B cell (primary cell): ENCODE measurements around the gene KIF3C. TPM values are rescaled to one million over a fixed set of nuclear protein-coding genes. Genes with fewer than 3 reads are reported as not detected.
"Not testable (repeated sequence)": the region's sequence is repeated elsewhere in the genome, so short reads cannot be mapped to it uniquely, and the experiment has no call there.

Source experiments
- ATAC-seq: fragments of 200-7000 bp; cut with Tn5 transposase; one replicate; pipeline ENCODE4 v1.10.0; 2021; ENCODE audit warnings: low read depth, mild to moderate bottlenecking, moderate number of reproducible peaks, moderate library complexity
- CTCF ChIA-PET: fragments of 350-600 bp; sonication (Branson Sonifier 250); formaldehyde crosslinking; loops from one replicate; lab custom pipeline; 2021; ENCODE audit warnings: antibody characterized with exemption, inconsistent platforms; lab: Charles Lee
- POLR2A ChIA-PET: fragments of 350-600 bp; sonication (Branson Sonifier 250); formaldehyde crosslinking; loops from one replicate; lab custom pipeline; 2021; ENCODE audit warnings: antibody characterized with exemption; lab: Charles Lee
- DNase-seq: peaks from one replicate; pipeline ENCODE4 v3.0.0; 2013
- H2AFZ ChIP-seq: 2 replicates; pipeline ENCODE4 v1.6.1; 2012; ENCODE audit warnings: mild to moderate bottlenecking, low read depth, low read length; ENCODE audit not compliant: insufficient read depth, poor library complexity, severe bottlenecking
- H3K27ac ChIP-seq, 2 donors: 1 replicate in 1 of 2; 2 replicates in 1 of 2; pipeline ENCODE4 v1.5.1; 2012 to 2013; ENCODE audit warnings: low read length in 2 of 2, mild to moderate bottlenecking in 2 of 2, moderate library complexity in 1 of 2
- H3K27me3 ChIP-seq, 4 experiments: fragments of 200-600 bp in 1 of 4; sonication (generic) in 1 of 4; replicated peaks in 1 of 4; 1 replicate in 2 of 4; 2 replicates in 2 of 4; pipeline versions ENCODE4 v1.6.1 to v1.7.0; 2013 to 2016; ENCODE audit warnings: low read length in 3 of 4, mild to moderate bottlenecking in 2 of 4, mixed read lengths in 1 of 4, moderate library complexity in 1 of 4; ENCODE audit not compliant: insufficient read depth in 4 of 4, control insufficient read depth in 3 of 4; ENCODE audit errors: control extremely low read depth in 1 of 4
- H3K36me3 ChIP-seq, 2 experiments: replicated peaks in 1 of 2; 1 replicate in 1 of 2; 2 replicates in 1 of 2; pipeline versions ENCODE4 v1.6.1 to v1.7.1; 2013; ENCODE audit warnings: low read length in 1 of 2; ENCODE audit not compliant: insufficient read depth in 2 of 2, control insufficient read depth in 1 of 2; ENCODE audit errors: control extremely low read depth in 1 of 2, extremely low read depth in 1 of 2
- H3K4me1 ChIP-seq, 2 donors: fragments of 200-600 bp in 1 of 2; sonication (generic) in 1 of 2; 1 replicate in 1 of 2; 2 replicates in 1 of 2; pipeline versions ENCODE4 v1.5.1 to v1.6.1; 2013 to 2017; ENCODE audit warnings: low read length in 2 of 2; ENCODE audit not compliant: control insufficient read depth in 2 of 2, insufficient read depth in 2 of 2
- H3K4me2 ChIP-seq: replicated peaks from 2 replicates; pipeline ENCODE3; 2012; ENCODE audit warnings: mild to moderate bottlenecking, low read depth, low read length; ENCODE audit not compliant: poor library complexity, severe bottlenecking
- H3K4me3 ChIP-seq, 5 experiments: fragments of 200-600 bp in 1 of 5; sonication (generic) in 1 of 5; 1 replicate in 3 of 5; 2 replicates in 2 of 5; pipeline versions ENCODE4 v1.5.1 to v1.7.0; 2011 to 2016; ENCODE audit warnings: low read length in 4 of 5, mild to moderate bottlenecking in 4 of 5, low read depth in 2 of 5, control low read depth in 1 of 5, moderate library complexity in 1 of 5; ENCODE audit not compliant: insufficient read depth in 1 of 5; ENCODE audit errors: control extremely low read depth in 1 of 5, extremely low read depth in 1 of 5
- H3K79me2 ChIP-seq: fragments of 200-600 bp; sonication (generic); one replicate; pipeline ENCODE4 v1.6.0; 2016; ENCODE audit warnings: low read length; ENCODE audit not compliant: control insufficient read depth, insufficient read depth
- H3K9ac ChIP-seq: fragments of 200-600 bp; sonication (generic); 2 replicates; pipeline ENCODE4 v1.6.1; 2017; ENCODE audit warnings: mild to moderate bottlenecking, low read length, moderate library complexity
- H3K9me3 ChIP-seq, 3 donors: one replicate each; pipeline versions ENCODE4 v1.6.1 to v1.7.1; 2013; ENCODE audit warnings: low read length in 2 of 3; ENCODE audit not compliant: control insufficient read depth in 2 of 3, insufficient read depth in 1 of 3; ENCODE audit errors: control extremely low read depth in 1 of 3
- H4K20me1 ChIP-seq: 2 replicates; pipeline ENCODE4 v1.6.0; 2012; ENCODE audit warnings: mild to moderate bottlenecking, low read length; ENCODE audit not compliant: insufficient read depth, control insufficient read depth, poor library complexity, severe bottlenecking
- H3K27ac Mint-ChIP-seq: one replicate; pipeline ENCODE4 v1.8.0; 2021; ENCODE audit warnings: mixed read lengths
- H3K27me3 Mint-ChIP-seq: one replicate; pipeline ENCODE4 v1.8.0; 2021; ENCODE audit warnings: mixed read lengths
- H3K4me1 Mint-ChIP-seq: one replicate; pipeline ENCODE4 v1.8.0; 2021; ENCODE audit warnings: mixed read lengths
- H3K4me3 Mint-ChIP-seq: one replicate; pipeline ENCODE4 v1.8.0; 2021; ENCODE audit warnings: mixed read lengths
- H3K9me3 Mint-ChIP-seq: one replicate; pipeline ENCODE4 v1.8.0; 2022; ENCODE audit warnings: mixed read lengths; ENCODE audit not compliant: insufficient read depth
- CTCF ChIP-seq: fragments of 200-600 bp; IDR thresholded peaks from one replicate; pipeline ENCODE4 v1.8.0; 2022; ENCODE audit warnings: antibody characterized with exemption, mild to moderate bottlenecking
- EZH2 ChIP-seq: IDR thresholded peaks from 2 replicates; pipeline ENCODE4 v1.6.1; 2012; ENCODE audit warnings: borderline replicate concordance, low read depth, mild to moderate bottlenecking, moderate library complexity, low read length; ENCODE audit not compliant: insufficient read depth, poor library complexity, severe bottlenecking
- WGBS: methylation state at CpG from one replicate; pipeline ENCODE4 v1.1.5; 2013; ENCODE audit warnings: missing lambda C conversion rate; ENCODE audit not compliant: insufficient coverage; 5-methylcytosine and 5-hydroxymethylcytosine counted together
- intact Hi-C: fragments of 100-400 bp; cut with micrococcal nuclease; formaldehyde crosslinking; loops from one replicate; pipeline ENCODE4 v1.10.0; 2022
- polyA minus RNA-seq: library from RNA; depleted of rRNA, polyadenylated mRNA; stranded (reverse); fragments of >200 nt; gene quantifications from 2 replicates; pipeline ENCODE4 v1.2.3, GENCODE V29; 2012
- polyA plus RNA-seq: library from polyadenylated mRNA; depleted of rRNA; stranded (reverse); fragments of >200 nt; gene quantifications from 2 replicates; pipeline ENCODE4 v1.2.3, GENCODE V29; 2012
- total RNA-seq, 2 donors: library from RNA; stranded (reverse); fragments of 120-200 nt in 1 of 2; gene quantifications; 1 replicate in 1 of 2; 2 replicates in 1 of 2; pipeline versions ENCODE4 v1.2.3 to v1.2.4, GENCODE V29; 2013 to 2022

Gene KIF3C
- total RNA-seq (4.0 and 6.9 TPM in 2 replicates), polyA plus RNA-seq (0.53 and 0.84 TPM in 2 replicates), polyA minus RNA-seq (0.77 and 1.4 TPM in 2 replicates)
- 1.2 TPM for total RNA-seq (2013)

DNA sequence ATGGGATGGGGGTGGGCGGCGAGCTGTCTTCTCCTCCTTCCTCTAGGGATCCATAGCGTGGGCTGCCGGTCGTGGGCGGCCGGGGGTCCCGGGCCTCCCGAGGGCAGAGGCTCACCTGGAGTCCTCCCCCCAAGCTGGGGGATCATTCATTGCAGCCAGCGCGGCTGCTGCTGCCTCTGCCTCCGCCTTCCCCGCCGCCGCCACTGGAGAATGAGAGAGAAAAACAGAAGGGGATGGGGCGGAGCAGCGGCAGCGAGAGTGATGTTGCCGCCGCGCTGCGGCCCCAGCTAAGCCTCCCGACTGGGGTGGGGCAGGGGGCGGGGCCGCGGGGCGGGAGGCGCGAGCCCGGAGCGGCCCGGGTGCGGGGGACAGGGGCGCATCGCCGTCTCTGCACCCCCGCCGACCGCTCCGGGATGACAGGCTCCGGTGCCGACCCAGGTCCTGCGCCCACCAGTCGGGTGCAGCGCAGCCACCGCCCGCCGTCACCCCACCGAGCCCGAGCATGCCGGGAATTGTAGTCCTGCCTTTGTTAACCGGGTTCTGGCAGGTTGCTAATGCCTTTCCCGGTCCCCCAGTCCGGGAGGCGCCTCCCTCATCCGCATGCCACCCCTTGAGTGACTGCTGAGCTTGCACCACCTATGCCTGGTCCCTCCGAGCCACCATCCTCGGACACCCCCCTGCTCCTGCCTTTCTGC, at the start of gene KIF3C:
Gene KIF3C (minus strand): TSS at position 225 of the 695 bp plus-strand sequence. CDS start 580 bp downstream, outside the sequence.
- peaks cover 0 to 3% (median 0%) of the 10 kb centered on the region in 4 experiments for H3K27me3 ChIP-seq
- ChIA-PET POLR2A (interaction anchor here (0.6 to 0.7 kb wide), 2 partner anchors 167 to 1108 kb away, joined by 3 read pairs; no protein-coding TSS in a partner anchor), CTCF (interaction anchor here (0.5 to 0.8 kb wide), 3 partner anchors 11 to 103 kb away, joined by 3 to 4 read pairs (median 3); no protein-coding TSS in a partner anchor)
- no peaks in the 10 kb centered on the region for H4K20me1 ChIP-seq
- H2AFZ ChIP-seq = peak within 1 kb of the TSS; percentile 99
- Mint-ChIP-seq H3K4me1 (peaks cover 8% of the 10 kb centered on the region), H3K9me3 (no peaks in the 10 kb centered on the region), H3K27me3 (no peaks in the 10 kb centered on the region), H3K27ac (peak within 1 kb of the TSS; percentile 61), H3K4me3 (peak within 1 kb of the TSS; percentile 88)
- H3K36me3 ChIP-seq = no peaks in the 10 kb centered on the region
- peak; percentile 87 for ATAC-seq
- H3K9ac ChIP-seq = peak within 1 kb of the TSS; percentile 82
- no peak for TF ChIP-seq CTCF
- TF ChIP-seq EZH2 = no peak
- WGBS = 1% methylated on average over 57 of the region's 58 CpGs
- peak within 1 kb of the TSS in 1 of 2 donors; percentile 53 for H3K27ac ChIP-seq
- DNase-seq = peak; percentile 76
- peak within 1 kb of the TSS; percentile 36 to 81 (median 70) for H3K4me3 ChIP-seq
- intact Hi-C loops = loop anchor here (1.0 to 5.0 kb wide), 5 partner anchors 31 to 365 kb away; partner anchors contain the start of genes ADGRF3, ASXL2, HADHA and HADHB
- H3K4me1 ChIP-seq = peaks cover 6 to 14% of the 10 kb centered on the region in 2 donors
- peaks cover 0 to 5% (median 0%) of the 10 kb centered on the region in 3 donors for H3K9me3 ChIP-seq
- H3K79me2 ChIP-seq = no peaks in the 10 kb centered on the region
- peak within 1 kb of the TSS; percentile 100 for H3K4me2 ChIP-seq

DNA sequence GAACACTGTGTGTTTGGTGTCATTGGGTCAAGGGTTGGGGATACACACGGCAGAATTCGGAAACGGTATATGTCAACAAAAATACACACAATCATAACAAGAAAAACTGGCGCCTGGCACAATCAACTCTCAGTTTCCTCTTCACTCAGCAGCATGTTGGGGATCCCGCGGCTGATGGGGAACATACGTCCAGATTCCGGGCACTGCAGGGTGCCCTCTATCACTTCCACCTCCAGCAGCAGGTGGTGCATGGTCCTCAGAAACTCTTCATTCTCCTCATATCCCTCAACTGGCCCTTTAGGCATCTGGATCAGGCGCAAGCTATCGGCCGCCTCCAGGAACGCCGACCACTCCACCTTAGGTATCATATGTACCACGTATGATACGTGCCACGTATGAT, 45.8 kb upstream of the KIF3C start:
- H3K9me3 ChIP-seq, H3K27ac ChIP-seq, CTCF ChIA-PET, H3K27ac Mint-ChIP-seq, H3K4me1 Mint-ChIP-seq, POLR2A ChIA-PET, H3K36me3 ChIP-seq, ATAC-seq, H3K4me3 ChIP-seq, H3K27me3 ChIP-seq, DNase-seq, H3K9me3 Mint-ChIP-seq, H3K4me3 Mint-ChIP-seq, H3K79me2 ChIP-seq, intact Hi-C loops, H3K27me3 Mint-ChIP-seq, H4K20me1 ChIP-seq, H2AFZ ChIP-seq, H3K4me1 ChIP-seq, H3K9ac ChIP-seq, H3K4me2 ChIP-seq: not testable (repeated sequence)
- 91% methylated on average over 12 of the region's 16 CpGs for WGBS
